Mucosa of rectum (tissue), 2 donors: Measurements from ENCODE around the gene PRRC1.

Source experiments
- H3K27ac ChIP-seq, 2 donors: one replicate each; pipeline ENCODE4 v1.7.0; 2013; ENCODE audit warnings: inconsistent platforms in 2 of 2, low read depth in 2 of 2, low read length in 2 of 2
- H3K27me3 ChIP-seq, 2 donors: one replicate each; pipeline ENCODE4 v1.7.0; 2013; ENCODE audit warnings: low read length in 2 of 2; ENCODE audit not compliant: control insufficient read depth in 2 of 2, insufficient read depth in 2 of 2
- H3K36me3 ChIP-seq, 2 donors: one replicate each; pipeline ENCODE4 v1.7.0; 2013; ENCODE audit warnings: low read length in 2 of 2; ENCODE audit not compliant: control insufficient read depth in 2 of 2, insufficient read depth in 2 of 2
- H3K4me1 ChIP-seq, 2 donors: one replicate each; pipeline ENCODE4 v1.7.0; 2013; ENCODE audit warnings: low read length in 2 of 2, mild to moderate bottlenecking in 1 of 2; ENCODE audit not compliant: control insufficient read depth in 2 of 2, insufficient read depth in 2 of 2
- H3K4me3 ChIP-seq, 2 donors: one replicate each; pipeline ENCODE4 v1.7.0; 2013; ENCODE audit warnings: low read length in 2 of 2
- H3K9ac ChIP-seq, 2 donors: one replicate each; pipeline ENCODE4 v1.7.0; 2013; ENCODE audit warnings: low read length in 2 of 2, low read depth in 1 of 2, mild to moderate bottlenecking in 1 of 2
- H3K9me3 ChIP-seq, 2 donors: one replicate each; pipeline ENCODE4 v1.7.0; 2013; ENCODE audit warnings: low read length in 2 of 2; ENCODE audit not compliant: control insufficient read depth in 2 of 2
- donor health status: healthy.
- donor health status: Normal muscosa, but diverticular disease.

The PRRC1 gene

DNA sequence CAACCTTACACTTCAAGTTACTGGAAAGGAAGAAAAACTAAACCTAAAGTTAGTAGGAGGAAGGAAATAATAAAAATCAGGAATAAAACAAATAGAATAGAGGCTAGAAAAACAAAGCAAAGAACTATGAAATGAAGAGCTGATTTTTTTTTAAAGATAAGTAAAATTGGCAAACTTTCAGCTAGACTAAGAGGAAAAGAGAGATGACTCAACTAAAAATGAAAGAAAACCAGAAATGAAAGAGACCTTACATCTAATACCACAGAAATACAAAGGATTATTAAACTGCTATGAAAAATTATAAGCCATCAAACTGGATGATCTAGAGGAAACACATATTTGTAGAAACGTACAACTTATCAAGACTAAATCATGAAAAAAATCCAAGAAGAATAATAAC, 60.0 kb downstream of the PRRC1 start:
- H3K4me3 ChIP-seq: no peak overlapping the region
- no peak overlapping the region for H3K9ac ChIP-seq
- no peaks in the 10 kb centered on the region for H3K9me3 ChIP-seq
- H3K27ac ChIP-seq: no peak overlapping the region
- H3K36me3 ChIP-seq: no peaks in the 10 kb centered on the region
- no peaks in the 10 kb centered on the region for H3K27me3 ChIP-seq
- H3K4me1 ChIP-seq: no peaks in the 10 kb centered on the region

GRCh38 chr5:127580731-127581130, 63.3 kb downstream of the PRRC1 start:
- H3K27me3 ChIP-seq: no peaks in the 10 kb centered on the region
- no peaks in the 10 kb centered on the region for H3K36me3 ChIP-seq
- H3K9me3 ChIP-seq: no peaks in the 10 kb centered on the region
- H3K9ac ChIP-seq: no peak overlapping the region
- H3K4me3 ChIP-seq: no peak overlapping the region
- H3K4me1 ChIP-seq: no peaks in the 10 kb centered on the region
- H3K27ac ChIP-seq: no peak overlapping the region

GRCh38 chr5:127581450-127581849, 64.0 kb downstream of the PRRC1 start:
- Histone ChIP-seq H3K27ac (no peak overlapping the region), H3K36me3 (no peaks in the 10 kb centered on the region), H3K4me3 (no peak overlapping the region), H3K4me1 (no peaks in the 10 kb centered on the region), H3K9me3 (no peaks in the 10 kb centered on the region), H3K9ac (no peak overlapping the region), H3K27me3 (no peaks in the 10 kb centered on the region)

GRCh38 chr5:127582773-127583370, 65.4 kb downstream of the PRRC1 start:
- Histone ChIP-seq H3K9me3 (no peaks in the 10 kb centered on the region), H3K4me3 (no peak overlapping the region), H3K27ac (no peak overlapping the region), H3K36me3 (no peaks in the 10 kb centered on the region), H3K9ac (no peak overlapping the region), H3K4me1 (no peaks in the 10 kb centered on the region), H3K27me3 (no peaks in the 10 kb centered on the region)

DNA sequence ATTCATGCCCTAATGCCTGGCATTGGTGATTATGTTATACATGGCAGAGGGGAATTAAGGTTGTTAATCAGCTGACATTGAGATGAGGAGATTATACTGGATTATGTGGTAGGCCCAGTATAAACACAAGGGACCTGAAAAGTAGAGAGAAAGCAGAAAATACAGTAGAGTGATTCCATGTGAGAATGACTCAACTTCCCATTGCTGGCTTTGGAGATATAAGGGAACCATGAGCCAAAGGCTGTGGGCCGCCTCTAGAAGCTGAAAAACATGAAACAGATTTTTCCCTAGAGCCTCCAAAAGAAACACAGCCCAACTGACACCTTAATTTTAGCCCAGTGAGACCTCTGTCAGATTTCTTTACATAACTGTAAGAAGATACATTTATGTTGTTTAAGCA, 66.4 kb downstream of the PRRC1 start:
- Histone ChIP-seq H3K9ac (no peak overlapping the region), H3K27ac (no peak overlapping the region), H3K4me3 (no peak overlapping the region), H3K36me3 (no peaks in the 10 kb centered on the region), H3K4me1 (no peaks in the 10 kb centered on the region), H3K9me3 (no peaks in the 10 kb centered on the region), H3K27me3 (no peaks in the 10 kb centered on the region)

- no peak overlapping the region for H3K4me3 ChIP-seq
- H3K9me3 ChIP-seq: no peaks in the 10 kb centered on the region
- no peak overlapping the region for H3K27ac ChIP-seq
- H3K36me3 ChIP-seq: no peaks in the 10 kb centered on the region
- H3K4me1 ChIP-seq: no peaks in the 10 kb centered on the region
- no peak overlapping the region for H3K9ac ChIP-seq
- no peaks in the 10 kb centered on the region for H3K27me3 ChIP-seq
Measured at GRCh38 chr5:127585661-127586060, 68.2 kb downstream of the PRRC1 start.

GRCh38 chr5:127586066-127586770, 68.8 kb downstream of the PRRC1 start:
- Histone ChIP-seq H3K4me1 (no peaks in the 10 kb centered on the region), H3K36me3 (no peaks in the 10 kb centered on the region), H3K27me3 (no peaks in the 10 kb centered on the region), H3K9me3 (no peaks in the 10 kb centered on the region), H3K4me3 (no peak overlapping the region), H3K9ac (no peak overlapping the region), H3K27ac (no peak overlapping the region)

DNA sequence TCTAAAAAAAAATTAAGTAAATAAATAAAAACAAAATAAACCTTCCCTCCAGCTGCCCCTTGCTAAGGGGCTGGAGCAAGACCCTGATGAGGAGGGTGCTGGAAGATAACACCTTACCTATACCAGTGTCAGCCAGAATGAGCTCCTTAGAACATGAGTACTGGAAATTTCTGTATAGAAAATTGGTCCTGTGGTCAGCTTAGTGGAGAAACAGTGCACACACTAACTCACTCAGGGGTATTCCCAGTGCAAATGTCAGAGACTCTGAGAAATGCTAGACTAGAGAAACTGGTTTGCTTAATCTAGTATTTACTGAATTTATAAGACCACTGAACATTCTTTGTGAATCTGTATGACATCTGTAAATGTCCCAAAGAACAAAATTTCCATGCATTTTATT, 69.4 kb downstream of the PRRC1 start:
- no peaks in the 10 kb centered on the region for H3K9me3 ChIP-seq
- H3K27me3 ChIP-seq: no peaks in the 10 kb centered on the region
- no peak overlapping the region for H3K9ac ChIP-seq
- no peaks in the 10 kb centered on the region for H3K4me1 ChIP-seq
- H3K27ac ChIP-seq: no peak overlapping the region
- no peaks in the 10 kb centered on the region for H3K36me3 ChIP-seq
- H3K4me3 ChIP-seq: no peak overlapping the region

GRCh38 chr5:127587246-127587917, 69.9 kb downstream of the PRRC1 start:
- H3K9ac ChIP-seq: no peak overlapping the region
- no peak overlapping the region for H3K27ac ChIP-seq
- no peaks in the 10 kb centered on the region for H3K4me1 ChIP-seq
- no peaks in the 10 kb centered on the region for H3K27me3 ChIP-seq
- no peaks in the 10 kb centered on the region for H3K36me3 ChIP-seq
- H3K4me3 ChIP-seq: no peak overlapping the region
- no peaks in the 10 kb centered on the region for H3K9me3 ChIP-seq

DNA sequence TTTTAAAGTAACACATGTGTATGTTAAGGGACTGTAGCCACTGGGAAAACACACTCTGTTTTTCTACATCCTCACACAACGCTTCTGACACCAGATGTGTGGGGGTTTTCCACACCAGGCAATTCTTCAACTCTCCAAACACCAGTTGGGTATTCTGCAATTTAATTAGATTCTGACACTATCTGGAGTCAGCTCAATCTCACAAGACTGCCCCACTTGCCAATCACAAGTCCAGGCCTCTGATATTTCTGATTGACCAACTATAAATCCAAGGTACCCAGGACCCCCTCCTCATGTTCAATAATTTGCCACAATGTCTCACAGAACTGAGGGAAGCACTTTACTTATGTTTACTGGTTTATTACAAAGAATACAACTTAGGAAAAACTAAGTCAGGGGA, 70.9 kb downstream of the PRRC1 start:
- H3K9me3 ChIP-seq: no peaks in the 10 kb centered on the region
- no peaks in the 10 kb centered on the region for H3K36me3 ChIP-seq
- H3K27me3 ChIP-seq: no peaks in the 10 kb centered on the region
- H3K9ac ChIP-seq: no peak overlapping the region
- no peak overlapping the region for H3K27ac ChIP-seq
- H3K4me3 ChIP-seq: no peak overlapping the region
- H3K4me1 ChIP-seq: no peaks in the 10 kb centered on the region
